ENCODE data around the gene PHKB.

PHKB gene

GRCh38 chr16:47627721-47628120 lies 166.6 kb downstream of the PHKB start:
- H3K9ac ChIP-seq (ENCODE audit: low read depth in 1 of 2, low read length in 2 of 2), result no peak overlapping the region
- no peaks in the 10 kb centered on the region for H3K27me3 ChIP-seq (ENCODE audit: control insufficient read depth in 1 of 2, insufficient read depth in 2 of 2, low read length in 2 of 2)
- peaks cover 0 to 4% of the 10 kb centered on the region in 2 donors for H3K4me1 ChIP-seq (ENCODE audit: control insufficient read depth in 1 of 2, insufficient read depth in 2 of 2, low read length in 2 of 2)
- H3K36me3 ChIP-seq (ENCODE audit: control insufficient read depth in 1 of 2, insufficient read depth in 2 of 2, low read length in 2 of 2), result no peaks in the 10 kb centered on the region
- no peak overlapping the region for H3K4me3 ChIP-seq (ENCODE audit: low read depth in 1 of 2, low read length in 2 of 2)
- no peak overlapping the region for H3K27ac ChIP-seq (ENCODE audit: low read depth, low read length)
- H3K9me3 ChIP-seq (ENCODE audit: control insufficient read depth in 1 of 2, low read length in 2 of 2), result no peaks in the 10 kb centered on the region

- peaks cover 0 to 4% of the 10 kb centered on the region in 2 donors for H3K4me1 ChIP-seq (ENCODE audit: control insufficient read depth in 1 of 2, insufficient read depth in 2 of 2, low read length in 2 of 2)
These were observed 170.0 kb downstream of the PHKB start for GRCh38 chr16:47631131-47631530.

GRCh38 chr16:47634126-47634525 lies 173.0 kb downstream of the PHKB start:
- H3K9ac ChIP-seq (ENCODE audit: low read depth in 1 of 2, low read length in 2 of 2), result no peak overlapping the region
- no peaks in the 10 kb centered on the region for H3K9me3 ChIP-seq (ENCODE audit: control insufficient read depth in 1 of 2, low read length in 2 of 2)
- peaks cover 6 to 10% of the 10 kb centered on the region in 2 donors for H3K36me3 ChIP-seq (ENCODE audit: control insufficient read depth in 1 of 2, insufficient read depth in 2 of 2, low read length in 2 of 2)
- H3K27me3 ChIP-seq (ENCODE audit: control insufficient read depth in 1 of 2, insufficient read depth in 2 of 2, low read length in 2 of 2), result no peaks in the 10 kb centered on the region
- no peak overlapping the region for H3K4me3 ChIP-seq (ENCODE audit: low read depth in 1 of 2, low read length in 2 of 2)
- no peaks in the 10 kb centered on the region for H3K4me1 ChIP-seq (ENCODE audit: control insufficient read depth in 1 of 2, insufficient read depth in 2 of 2, low read length in 2 of 2)
- no peak overlapping the region for H3K27ac ChIP-seq (ENCODE audit: low read depth, low read length)

More at GRCh38 chr16:47631131-47631530, 170.0 kb downstream of the PHKB start:
- Histone ChIP-seq H3K9me3 (ENCODE audit: control insufficient read depth in 1 of 2, low read length in 2 of 2) (no peaks in the 10 kb centered on the region), H3K9ac (ENCODE audit: low read depth in 1 of 2, low read length in 2 of 2) (no peak overlapping the region), H3K4me3 (ENCODE audit: low read depth in 1 of 2, low read length in 2 of 2) (no peak overlapping the region), H3K36me3 (ENCODE audit: control insufficient read depth in 1 of 2, insufficient read depth in 2 of 2, low read length in 2 of 2) (peaks cover 4 to 6% of the 10 kb centered on the region in 2 donors), H3K27ac (ENCODE audit: low read depth, low read length) (no peak overlapping the region), H3K27me3 (ENCODE audit: control insufficient read depth in 1 of 2, insufficient read depth in 2 of 2, low read length in 2 of 2) (no peaks in the 10 kb centered on the region)

GRCh38 chr16:47634727-47635126 lies 173.6 kb downstream of the PHKB start:
- Histone ChIP-seq H3K27ac (ENCODE audit: low read depth, low read length) (no peak overlapping the region), H3K9ac (ENCODE audit: low read depth in 1 of 2, low read length in 2 of 2) (no peak overlapping the region), H3K4me3 (ENCODE audit: low read depth in 1 of 2, low read length in 2 of 2) (no peak overlapping the region), H3K27me3 (ENCODE audit: control insufficient read depth in 1 of 2, insufficient read depth in 2 of 2, low read length in 2 of 2) (no peaks in the 10 kb centered on the region), H3K4me1 (ENCODE audit: control insufficient read depth in 1 of 2, insufficient read depth in 2 of 2, low read length in 2 of 2) (no peaks in the 10 kb centered on the region), H3K36me3 (ENCODE audit: control insufficient read depth in 1 of 2, insufficient read depth in 2 of 2, low read length in 2 of 2) (peaks cover 6 to 10% of the 10 kb centered on the region in 2 donors), H3K9me3 (ENCODE audit: control insufficient read depth in 1 of 2, low read length in 2 of 2) (no peaks in the 10 kb centered on the region)

- H3K4me3 ChIP-seq (ENCODE audit: low read depth in 1 of 2, low read length in 2 of 2), result no peak overlapping the region
These were observed 175.5 kb downstream of the PHKB start for GRCh38 chr16:47636501-47637099.

GRCh38 chr16:47638175-47638574 lies 177.0 kb downstream of the PHKB start:
- no peaks in the 10 kb centered on the region for H3K9me3 ChIP-seq (ENCODE audit: control insufficient read depth in 1 of 2, low read length in 2 of 2)
- no peaks in the 10 kb centered on the region for H3K27me3 ChIP-seq (ENCODE audit: control insufficient read depth in 1 of 2, insufficient read depth in 2 of 2, low read length in 2 of 2)
- no peak overlapping the region for H3K27ac ChIP-seq (ENCODE audit: low read depth, low read length)
- no peaks in the 10 kb centered on the region for H3K4me1 ChIP-seq (ENCODE audit: control insufficient read depth in 1 of 2, insufficient read depth in 2 of 2, low read length in 2 of 2)
- peaks cover 10 to 21% of the 10 kb centered on the region in 2 donors for H3K36me3 ChIP-seq (ENCODE audit: control insufficient read depth in 1 of 2, insufficient read depth in 2 of 2, low read length in 2 of 2)
- no peak overlapping the region for H3K9ac ChIP-seq (ENCODE audit: low read depth in 1 of 2, low read length in 2 of 2)
- H3K4me3 ChIP-seq (ENCODE audit: low read depth in 1 of 2, low read length in 2 of 2), result no peak overlapping the region

More at GRCh38 chr16:47636501-47637099, 175.5 kb downstream of the PHKB start:
- H3K4me1 ChIP-seq (ENCODE audit: control insufficient read depth in 1 of 2, insufficient read depth in 2 of 2, low read length in 2 of 2), result no peaks in the 10 kb centered on the region
- no peaks in the 10 kb centered on the region for H3K9me3 ChIP-seq (ENCODE audit: control insufficient read depth in 1 of 2, low read length in 2 of 2)
- no peak overlapping the region for H3K27ac ChIP-seq (ENCODE audit: low read depth, low read length)
- peaks cover 6 to 10% of the 10 kb centered on the region in 2 donors for H3K36me3 ChIP-seq (ENCODE audit: control insufficient read depth in 1 of 2, insufficient read depth in 2 of 2, low read length in 2 of 2)
- no peak overlapping the region for H3K9ac ChIP-seq (ENCODE audit: low read depth in 1 of 2, low read length in 2 of 2)
- no peaks in the 10 kb centered on the region for H3K27me3 ChIP-seq (ENCODE audit: control insufficient read depth in 1 of 2, insufficient read depth in 2 of 2, low read length in 2 of 2)

- no peaks in the 10 kb centered on the region for H3K9me3 ChIP-seq (ENCODE audit: control insufficient read depth in 1 of 2, low read length in 2 of 2)
- no peaks in the 10 kb centered on the region for H3K4me1 ChIP-seq (ENCODE audit: control insufficient read depth in 1 of 2, insufficient read depth in 2 of 2, low read length in 2 of 2)
- H3K4me3 ChIP-seq (ENCODE audit: low read depth in 1 of 2, low read length in 2 of 2), result no peak overlapping the region
- H3K36me3 ChIP-seq (ENCODE audit: control insufficient read depth in 1 of 2, insufficient read depth in 2 of 2, low read length in 2 of 2), result peaks cover 4 to 18% of the 10 kb centered on the region in 2 donors
- H3K27me3 ChIP-seq (ENCODE audit: control insufficient read depth in 1 of 2, insufficient read depth in 2 of 2, low read length in 2 of 2), result no peaks in the 10 kb centered on the region
- H3K27ac ChIP-seq (ENCODE audit: low read depth, low read length), result no peak overlapping the region
- no peak overlapping the region for H3K9ac ChIP-seq (ENCODE audit: low read depth in 1 of 2, low read length in 2 of 2)
These were observed 179.5 kb downstream of the PHKB start for GRCh38 chr16:47640661-47641060.

- Histone ChIP-seq H3K36me3 (ENCODE audit: control insufficient read depth in 1 of 2, insufficient read depth in 2 of 2, low read length in 2 of 2) (peaks cover 4 to 11% of the 10 kb centered on the region in 2 donors), H3K27me3 (ENCODE audit: control insufficient read depth in 1 of 2, insufficient read depth in 2 of 2, low read length in 2 of 2) (no peaks in the 10 kb centered on the region), H3K9ac (ENCODE audit: low read depth in 1 of 2, low read length in 2 of 2) (no peak overlapping the region), H3K9me3 (ENCODE audit: control insufficient read depth in 1 of 2, low read length in 2 of 2) (no peaks in the 10 kb centered on the region), H3K4me1 (ENCODE audit: control insufficient read depth in 1 of 2, insufficient read depth in 2 of 2, low read length in 2 of 2) (no peaks in the 10 kb centered on the region), H3K4me3 (ENCODE audit: low read depth in 1 of 2, low read length in 2 of 2) (no peak overlapping the region), H3K27ac (ENCODE audit: low read depth, low read length) (no peak overlapping the region)
These were observed 182.3 kb downstream of the PHKB start for GRCh38 chr16:47643323-47644000.

GRCh38 chr16:47644166-47644565 lies 183.0 kb downstream of the PHKB start:
- Histone ChIP-seq H3K9ac (ENCODE audit: low read depth in 1 of 2, low read length in 2 of 2) (no peak overlapping the region), H3K4me3 (ENCODE audit: low read depth in 1 of 2, low read length in 2 of 2) (no peak overlapping the region), H3K9me3 (ENCODE audit: control insufficient read depth in 1 of 2, low read length in 2 of 2) (no peaks in the 10 kb centered on the region), H3K36me3 (ENCODE audit: control insufficient read depth in 1 of 2, insufficient read depth in 2 of 2, low read length in 2 of 2) (peaks cover 4 to 14% of the 10 kb centered on the region in 2 donors), H3K4me1 (ENCODE audit: control insufficient read depth in 1 of 2, insufficient read depth in 2 of 2, low read length in 2 of 2) (no peaks in the 10 kb centered on the region), H3K27me3 (ENCODE audit: control insufficient read depth in 1 of 2, insufficient read depth in 2 of 2, low read length in 2 of 2) (no peaks in the 10 kb centered on the region), H3K27ac (ENCODE audit: low read depth, low read length) (no peak overlapping the region)

- H3K27me3 ChIP-seq (ENCODE audit: control insufficient read depth in 1 of 2, insufficient read depth in 2 of 2, low read length in 2 of 2), result no peaks in the 10 kb centered on the region
- no peak overlapping the region for H3K27ac ChIP-seq (ENCODE audit: low read depth, low read length)
- H3K9me3 ChIP-seq (ENCODE audit: control insufficient read depth in 1 of 2, low read length in 2 of 2), result no peaks in the 10 kb centered on the region
- H3K4me1 ChIP-seq (ENCODE audit: control insufficient read depth in 1 of 2, insufficient read depth in 2 of 2, low read length in 2 of 2), result no peaks in the 10 kb centered on the region
- peaks cover 4 to 15% of the 10 kb centered on the region in 2 donors for H3K36me3 ChIP-seq (ENCODE audit: control insufficient read depth in 1 of 2, insufficient read depth in 2 of 2, low read length in 2 of 2)
- H3K9ac ChIP-seq (ENCODE audit: low read depth in 1 of 2, low read length in 2 of 2), result no peak overlapping the region
- H3K4me3 ChIP-seq (ENCODE audit: low read depth in 1 of 2, low read length in 2 of 2), result no peak overlapping the region
These were observed 183.5 kb downstream of the PHKB start for GRCh38 chr16:47644661-47645060.
